GM12891 (cell line): ENCODE measurements around the gene THUMPD2.
"Not testable (repeated sequence)": the region's sequence is repeated elsewhere in the genome, so short reads cannot be mapped to it uniquely, and the experiment has no call there.

ENCODE experiments used
- PAX5 ChIP-seq: IDR thresholded peaks from 2 replicates; pipeline ENCODE4 v1.6.1; 2011; ENCODE audit warnings: low read length, moderate library complexity, mild to moderate bottlenecking; ENCODE audit not compliant: insufficient read depth, severe bottlenecking
- POLR2A ChIP-seq: IDR thresholded peaks from 2 replicates; pipeline ENCODE4 v1.6.1; 2011; ENCODE audit warnings: low read depth, low read length, control low read depth
- POLR2AphosphoS5 ChIP-seq: IDR thresholded peaks from 2 replicates; pipeline ENCODE4 v1.6.1; 2011; ENCODE audit warnings: low read depth, low read length, control low read depth

DNA sequence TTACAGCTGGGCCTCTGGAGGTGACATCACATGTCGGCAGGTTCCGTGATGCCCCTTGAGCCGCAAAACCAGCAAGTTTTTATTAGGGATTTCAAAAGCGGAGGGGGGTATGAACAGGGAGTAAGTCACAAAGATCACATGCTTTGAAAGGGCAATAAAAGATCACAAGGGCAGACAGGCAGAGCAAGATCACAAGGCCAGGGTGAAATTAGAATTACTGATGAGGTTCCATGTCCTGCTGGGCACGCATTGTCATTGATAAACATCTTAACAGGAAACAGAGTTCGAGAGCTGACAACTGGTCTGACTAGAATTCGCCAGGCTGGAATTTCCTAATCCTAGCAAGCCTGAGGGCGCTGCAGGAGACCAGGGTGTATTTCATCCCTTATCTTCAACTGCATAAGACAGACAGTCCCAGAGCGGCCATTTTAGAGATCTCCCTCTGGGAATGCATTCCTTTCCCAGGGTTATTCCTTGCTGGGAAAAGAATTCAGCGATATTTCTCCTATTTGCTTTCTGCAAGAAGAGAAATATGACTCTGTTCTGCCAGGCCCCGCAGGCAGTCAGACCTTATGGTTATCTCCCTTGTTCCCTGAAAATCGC lies 11.3 kb upstream of the THUMPD2 start:
- not testable (repeated sequence) for TF ChIP-seq POLR2A, PAX5, POLR2AphosphoS5
